Measurements from ENCODE around the gene HEMK1. TPM values are rescaled to one million over a fixed set of nuclear protein-coding genes. Genes with fewer than 3 reads are reported as not detected.

HEMK1 gene
- total and polyA plus RNA-seq, 2 of the 8 experiments (the other 6 are each of a cell fraction or from before 2014, with no cell fraction given) = 9.7 to 10.6 TPM

DNA sequence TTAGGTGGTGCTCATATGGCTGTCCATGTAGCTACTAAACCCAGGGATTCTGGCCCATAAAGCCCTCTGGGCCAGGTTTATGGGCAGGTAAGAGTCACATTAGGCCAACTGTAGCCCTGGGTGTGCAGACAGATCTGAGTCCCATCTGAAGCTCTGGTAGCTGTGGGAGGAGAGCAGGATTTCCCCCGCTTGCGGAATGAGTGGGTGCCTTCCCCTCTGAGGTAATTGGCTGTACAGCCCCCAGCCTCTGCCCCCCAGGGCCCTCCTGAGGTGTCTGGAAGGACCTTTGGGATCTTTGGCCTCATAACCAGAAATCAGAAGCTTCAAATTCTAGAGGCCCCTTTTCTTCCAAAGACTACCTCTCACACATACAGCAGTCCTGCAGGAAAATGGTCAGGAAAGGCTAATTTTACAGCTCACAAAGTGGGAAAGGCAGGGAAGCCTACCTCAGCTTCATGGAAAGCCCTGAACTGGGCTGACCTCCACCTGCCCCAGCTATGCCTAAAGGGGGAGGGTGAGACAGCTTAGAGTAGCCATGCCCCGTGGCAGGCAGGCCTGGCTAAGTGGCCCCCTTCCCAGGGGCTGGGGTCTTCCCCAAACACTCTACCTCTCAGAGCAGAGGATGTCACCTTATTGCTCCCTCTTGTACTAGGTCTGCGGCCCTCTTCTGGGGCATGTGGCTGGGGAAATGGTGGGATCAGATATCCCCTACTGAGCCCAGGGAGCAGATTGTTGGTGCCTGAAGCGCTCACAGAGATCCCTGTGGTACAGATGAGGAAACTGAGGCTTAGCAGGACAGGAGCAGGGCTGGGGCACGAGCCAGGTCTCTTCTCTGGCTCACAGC is 16.8 kb downstream of the HEMK1 start:
- no peak overlapping the region for H3K56ac ChIP-seq (replicated peaks; ENCODE audit: insufficient read length, low read depth, low read length)
- no peak overlapping the region for H4K5ac ChIP-seq (ENCODE audit: insufficient read length, low read depth, low read length)
- no peak overlapping the region for H3K4me2 ChIP-seq (ENCODE audit: insufficient read depth in 1 of 2, low read depth in 2 of 2, low read length in 2 of 2)
- no peak overlapping the region for H2BK120ac ChIP-seq (replicated peaks; ENCODE audit: low read depth, low read length)
- H4K20me1 ChIP-seq (replicated peaks in 1 of 2; ENCODE audit: control insufficient read depth in 1 of 2, insufficient read depth in 2 of 2, low read length in 2 of 2) = peaks cover 0 to 2% of the 10 kb centered on the region in 2 experiments
- ChIA-PET POLR2A (ENCODE audit: partially characterized antibody) (interaction anchor here (1.1 to 3.1 kb wide), 6 partner anchors 8 to 55 kb away, joined by 3 to 12 read pairs (median 5); partner anchors contain the start of gene HEMK1), CTCF (ENCODE audit: partially characterized antibody) (interaction anchor here (0.5 to 11.1 kb wide), 6 partner anchors 10 to 804 kb away, joined by 3 to 233 read pairs (median 4); partner anchors contain the start of genes CISH, HEMK1 and MAPKAPK3)
- no peak overlapping the region for H3K4me3 ChIP-seq (ENCODE audit: extremely low read depth in 1 of 4, insufficient read depth in 2 of 4, low read depth in 3 of 4, low read length in 4 of 4)
- FAIRE-seq (no peak), DNase-seq (ENCODE audit: low read depth in 1 of 2, low spot score in 2 of 2) (no peak)
- no peak overlapping the region for H2BK5ac ChIP-seq (ENCODE audit: low read depth, low read length)
- H2BK15ac ChIP-seq (ENCODE audit: low read length) = no peak overlapping the region
- H3K27ac ChIP-seq (ENCODE audit: low read depth, low read length) = no peak overlapping the region
- H2BK20ac ChIP-seq (ENCODE audit: low read length) = no peak overlapping the region
- H3K4me1 ChIP-seq (replicated peaks in 1 of 4; ENCODE audit: control insufficient read depth in 3 of 4, insufficient read depth in 4 of 4, low read length in 3 of 4) = no peaks in the 10 kb centered on the region
- H2BK12ac ChIP-seq (ENCODE audit: low read depth, low read length) = no peak overlapping the region
- no peaks in the 10 kb centered on the region for H3K79me2 ChIP-seq (ENCODE audit: control insufficient read depth in 1 of 2, insufficient read depth in 2 of 2, low read length in 2 of 2)
- H3K36me3 ChIP-seq (ENCODE audit: control insufficient read depth in 2 of 4, insufficient read depth in 4 of 4, low read length in 3 of 4) = no peaks in the 10 kb centered on the region
- H3K23ac ChIP-seq (ENCODE audit: insufficient read length) = no peak overlapping the region
- H3K9ac ChIP-seq (replicated peaks in 1 of 4; ENCODE audit: extremely low read depth in 1 of 4, low read depth in 3 of 4, low read length in 3 of 4) = no peak overlapping the region
- no peak overlapping the region for H3K14ac ChIP-seq (ENCODE audit: insufficient read length)
- no peak overlapping the region for H2AK5ac ChIP-seq (ENCODE audit: low read depth, low read length)
- peaks cover 0 to 2% (median 0%) of the 10 kb centered on the region in 4 experiments; a peak in 1 of 7 replicates for H3K27me3 ChIP-seq (replicated peaks in 1 of 4; ENCODE audit: control insufficient read depth in 3 of 4, extremely low read depth in 1 of 4, insufficient read depth in 3 of 4, low read length in 3 of 4)
- H3K9me3 ChIP-seq (ENCODE audit: insufficient read depth in 2 of 2, low read depth in 1 of 2, low read length in 1 of 2) = no peaks in the 10 kb centered on the region
- no peak overlapping the region for H3K4ac ChIP-seq (replicated peaks; ENCODE audit: insufficient read length, low read depth, low read length)
- H3K79me1 ChIP-seq (ENCODE audit: low read depth, low read length) = no peaks in the 10 kb centered on the region
- WGBS, 2 experiments (ENCODE audit: extremely low coverage in 1 of 2, insufficient coverage in 1 of 2, insufficient read length in 1 of 2, insufficient replicate concordance in 2 of 2, low coverage in 1 of 2, low lambda C conversion rate in 2 of 2, missing lambda C conversion rate in 1 of 2) = 86% methylated on average over 6 of the region's 6 CpGs; no CpG with 5 or more reads in 1 of the 2 experiments
- H4K91ac ChIP-seq (replicated peaks; ENCODE audit: insufficient read length, low read length) = no peak overlapping the region
- H4K8ac ChIP-seq (ENCODE audit: extremely low read depth, insufficient read depth, low read length) = no peak overlapping the region
- H3K23me2 ChIP-seq (ENCODE audit: low read depth, low read length) = no peaks in the 10 kb centered on the region
- no peak overlapping the region for H2AFZ ChIP-seq (ENCODE audit: low read length)
- H3K18ac ChIP-seq (ENCODE audit: extremely low read depth, low read length) = no peak overlapping the region
- TF ChIP-seq, protein P1, sequence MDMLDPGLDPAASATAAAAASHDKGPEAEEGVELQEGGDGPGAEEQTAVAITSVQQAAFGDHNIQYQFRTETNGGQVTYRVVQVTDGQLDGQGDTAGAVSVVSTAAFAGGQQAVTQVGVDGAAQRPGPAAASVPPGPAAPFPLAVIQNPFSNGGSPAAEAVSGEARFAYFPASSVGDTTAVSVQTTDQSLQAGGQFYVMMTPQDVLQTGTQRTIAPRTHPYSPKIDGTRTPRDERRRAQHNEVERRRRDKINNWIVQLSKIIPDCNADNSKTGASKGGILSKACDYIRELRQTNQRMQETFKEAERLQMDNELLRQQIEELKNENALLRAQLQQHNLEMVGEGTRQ (IDR thresholded peaks at IDR 0.05; ENCODE audit: low read length) = no peak
- TF ChIP-seq CREB1 (IDR thresholded peaks at IDR 0.05) (no peak), SUZ12 (IDR thresholded peaks at IDR 0.05; ENCODE audit: low read length) (no peak), EGR1 (IDR thresholded peaks at IDR 0.05; ENCODE audit: borderline replicate concordance, low read depth, low read length) (no peak), CEBPB (IDR thresholded peaks at IDR 0.05; ENCODE audit: low read depth, low read length) (no peak), SRF (IDR thresholded peaks at IDR 0.05; ENCODE audit: low read depth, low read length) (no peak), PHF8 (conservative IDR thresholded peaks at IDR 0.05; ENCODE audit: low read depth, low read length) (no peak), ASH2L (IDR thresholded peaks at IDR 0.05; ENCODE audit: low read length) (no peak)
- TF ChIP-seq, protein P2, sequence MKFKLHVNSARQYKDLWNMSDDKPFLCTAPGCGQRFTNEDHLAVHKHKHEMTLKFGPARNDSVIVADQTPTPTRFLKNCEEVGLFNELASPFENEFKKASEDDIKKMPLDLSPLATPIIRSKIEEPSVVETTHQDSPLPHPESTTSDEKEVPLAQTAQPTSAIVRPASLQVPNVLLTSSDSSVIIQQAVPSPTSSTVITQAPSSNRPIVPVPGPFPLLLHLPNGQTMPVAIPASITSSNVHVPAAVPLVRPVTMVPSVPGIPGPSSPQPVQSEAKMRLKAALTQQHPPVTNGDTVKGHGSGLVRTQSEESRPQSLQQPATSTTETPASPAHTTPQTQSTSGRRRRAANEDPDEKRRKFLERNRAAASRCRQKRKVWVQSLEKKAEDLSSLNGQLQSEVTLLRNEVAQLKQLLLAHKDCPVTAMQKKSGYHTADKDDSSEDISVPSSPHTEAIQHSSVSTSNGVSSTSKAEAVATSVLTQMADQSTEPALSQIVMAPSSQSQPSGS (IDR thresholded peaks at IDR 0.05; ENCODE audit: low read length) = no peak
